GM18505 (cell line): Measurements from ENCODE around the gene SART1.

Experiments
- ATAC-seq: cut with Tn5 transposase; IDR thresholded peaks from one replicate; pipeline ENCODE4 v1.9.1; 2021; ENCODE audit not compliant: unreplicated experiment
- POLR2A ChIP-seq: IDR thresholded peaks from 4 replicates; pipeline ENCODE4 v1.6.1; 2011; ENCODE audit warnings: borderline replicate concordance; ENCODE audit not compliant: insufficient read depth, insufficient read length; ENCODE audit errors: extremely low read depth

Gene SART1

GRCh38 chr11:65979261-65979759, 17.8 kb downstream of the SART1 start:
- ATAC-seq: no peak
- TF ChIP-seq POLR2A: no peak

DNA sequence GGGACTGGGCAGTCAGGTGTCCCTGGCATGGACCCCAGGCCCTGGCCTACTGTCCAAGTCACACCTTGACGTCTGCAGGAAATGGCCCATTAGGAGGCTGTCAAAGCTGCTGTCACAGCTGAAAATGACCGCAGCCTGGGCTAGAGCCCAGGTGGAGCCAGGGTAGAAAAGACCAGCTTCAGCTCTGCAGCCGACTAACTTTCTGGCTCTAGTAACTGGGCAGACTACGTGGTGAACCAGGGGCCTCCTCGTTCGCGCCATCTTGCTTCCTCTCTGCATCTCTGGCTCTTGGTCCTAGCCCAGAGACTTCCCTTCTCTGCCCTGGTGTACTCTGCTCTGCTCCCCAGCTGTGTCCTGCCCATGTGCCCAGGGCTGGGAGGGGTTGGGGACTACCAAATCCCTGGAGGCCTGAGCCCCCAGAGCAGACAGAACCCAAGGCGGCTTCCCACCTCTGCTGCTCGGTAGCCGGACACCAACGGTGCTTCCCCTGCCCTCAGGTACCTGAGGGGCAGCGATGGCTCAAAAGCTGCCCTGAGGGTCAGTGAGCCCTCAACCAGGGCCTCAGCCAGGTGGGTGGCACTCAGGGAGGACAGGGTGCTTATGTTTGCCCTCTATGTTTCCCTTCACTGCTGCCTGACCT, 19.7 kb downstream of the SART1 start:
- no peak for ATAC-seq

GRCh38 chr11:65981972-65982823, 20.7 kb downstream of the SART1 start:
- TF ChIP-seq POLR2A: no peak
- ATAC-seq: no peak

More for the DNA sequence above, 19.7 kb downstream of the SART1 start:
- no peak for TF ChIP-seq POLR2A

DNA sequence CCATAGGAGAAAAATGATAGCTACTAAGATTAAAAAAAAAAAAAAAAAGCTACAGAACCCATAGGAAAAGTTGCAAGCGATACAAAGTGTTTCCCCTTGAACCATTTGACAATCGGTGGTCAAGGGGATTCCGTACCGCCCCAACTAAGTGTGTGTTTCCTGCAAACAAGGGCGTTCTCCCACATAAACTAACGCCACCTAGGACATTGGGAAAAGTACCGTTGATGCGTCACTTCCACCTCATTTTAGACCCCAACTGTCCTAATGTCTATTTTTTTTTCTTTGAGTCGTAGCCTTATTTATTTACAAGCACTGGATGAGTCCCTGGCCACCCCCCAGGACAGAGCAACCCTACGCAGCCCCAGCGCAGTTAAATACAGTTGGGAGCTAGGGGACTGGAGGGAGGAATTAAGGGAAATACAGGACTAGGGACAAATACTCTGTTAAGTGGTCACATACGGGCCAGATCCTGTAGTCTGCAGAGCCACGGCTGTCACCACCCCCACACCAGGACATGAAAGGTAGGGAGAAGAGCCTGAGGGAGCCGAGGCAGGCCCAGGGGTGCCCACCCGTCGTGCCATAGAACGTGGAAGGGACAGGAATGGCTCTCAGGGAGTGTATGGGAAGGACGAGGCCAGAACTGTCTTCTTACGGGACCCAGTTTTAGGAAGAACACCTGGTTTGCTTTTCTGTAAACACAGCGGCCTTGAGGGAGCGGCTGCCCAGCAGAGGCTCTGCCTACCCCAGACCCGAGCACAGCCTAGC, 21.5 kb downstream of the SART1 start:
- ATAC-seq: no peak
- no peak for TF ChIP-seq POLR2A

GRCh38 chr11:65983589-65983987, 22.1 kb downstream of the SART1 start:
- ATAC-seq: no peak
- TF ChIP-seq POLR2A: no peak

- no peak for ATAC-seq
Observed at GRCh38 chr11:65987336-65987735, 25.8 kb downstream of the SART1 start.

GRCh38 chr11:65988791-65989592, 27.5 kb downstream of the SART1 start:
- TF ChIP-seq POLR2A: no peak
- ATAC-seq: peak; percentile 75

More at GRCh38 chr11:65987336-65987735, 25.8 kb downstream of the SART1 start:
- no peak for TF ChIP-seq POLR2A

GRCh38 chr11:65992056-65992455, 30.5 kb downstream of the SART1 start:
- no peak for ATAC-seq
- no peak for TF ChIP-seq POLR2A

DNA sequence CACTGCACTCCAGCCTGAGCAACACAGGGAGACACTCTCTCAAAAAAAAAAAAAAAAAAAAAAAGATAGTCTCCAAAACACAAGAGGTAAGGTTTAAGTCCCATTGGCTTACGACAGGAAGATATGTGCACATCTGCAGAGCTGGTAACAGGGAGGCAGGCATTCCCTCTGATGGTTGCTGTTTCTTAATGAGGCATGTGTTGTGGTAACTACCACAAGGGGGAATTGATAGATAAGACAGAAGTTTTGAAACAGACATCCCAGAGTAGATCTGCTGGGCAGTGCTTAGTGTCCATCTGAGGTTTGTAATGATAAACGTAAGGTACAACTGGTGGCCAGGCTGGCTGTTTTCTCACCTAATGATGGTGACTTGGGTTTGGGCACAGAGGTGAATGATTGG, 35.8 kb downstream of the SART1 start:
- no peak for TF ChIP-seq POLR2A
- no peak for ATAC-seq

GRCh38 chr11:66001942-66002647, 40.6 kb downstream of the SART1 start, which contains the start of the genes BANF1 and EIF1AD:
Gene BANF1 (plus strand): TSS chr11:66002503. CDS start chr11:66003251, 748 bp downstream.
Gene EIF1AD (minus strand): TSS chr11:66002157. CDS start chr11:66000389, 1,768 bp downstream.
- TF ChIP-seq POLR2A: peak; percentile 85
- ATAC-seq: peak; percentile 68

DNA sequence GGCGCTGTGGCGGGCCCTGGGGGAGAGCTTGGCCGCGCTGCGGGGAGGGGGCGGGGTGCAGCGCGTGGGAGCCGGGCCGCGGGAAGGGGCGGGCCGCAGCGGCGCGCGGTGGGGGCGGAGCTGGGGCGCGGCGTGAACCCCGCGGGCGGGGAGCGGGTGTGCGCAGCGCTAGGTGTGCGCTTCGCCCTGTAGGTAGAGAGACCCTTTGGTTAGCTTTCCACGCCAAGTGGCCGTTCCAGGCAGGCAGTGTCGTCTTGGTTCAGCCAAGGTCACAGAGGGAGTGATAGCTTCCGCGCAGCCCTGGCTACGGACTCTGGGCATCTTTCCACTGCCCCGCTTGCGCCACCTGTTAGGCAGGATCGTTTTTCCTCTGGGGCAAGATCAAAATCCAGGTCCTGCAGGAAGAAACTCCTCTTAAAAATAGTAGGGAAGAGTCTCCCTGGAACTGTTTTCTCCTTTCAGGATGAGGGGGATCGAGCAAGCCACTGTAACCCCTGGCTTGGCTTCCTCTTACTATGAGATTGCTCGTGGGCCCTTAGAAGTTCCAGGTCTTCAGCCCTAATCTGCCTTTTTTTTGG, 41.2 kb downstream of the SART1 start:
- TF ChIP-seq POLR2A: peak; percentile 2
- peak; percentile 52 for ATAC-seq
